WTC11 (cell line): Measurements from ENCODE around the gene TAOK3. TPM values are rescaled to one million over a fixed set of nuclear protein-coding genes. Genes with fewer than 3 reads are reported as not detected.

Experiments
- ATAC-seq: fragments of 200-7000 bp; cut with Tn5 transposase; 2 replicates; pipeline ENCODE4 v1.10.0; 2021; ENCODE audit warnings: mild to moderate bottlenecking, moderate library complexity
- CTCF ChIA-PET: fragments of 300-600 bp; sonication (Branson Sonifier 250); formaldehyde crosslinking; loops from one replicate; lab custom pipeline; 2021; ENCODE audit warnings: antibody characterized with exemption; lab: Charles Lee
- POLR2A ChIA-PET: fragments of 350-600 bp; sonication (Branson Sonifier 250); formaldehyde crosslinking; loops from one replicate; lab custom pipeline; 2021; ENCODE audit warnings: antibody characterized with exemption; lab: Charles Lee
- DNase-seq: peaks from one replicate; pipeline ENCODE4 v3.0.0; 2021; ENCODE audit warnings: low spot score
- H3K27ac Mint-ChIP-seq: 2 replicates; pipeline ENCODE4 v1.8.0; 2021; ENCODE audit warnings: mixed read lengths
- H3K27me3 Mint-ChIP-seq: 2 replicates; pipeline ENCODE4 v1.8.0; 2021; ENCODE audit warnings: low read depth, mild to moderate bottlenecking, moderate library complexity, mixed read lengths
- H3K36me3 Mint-ChIP-seq: 2 replicates; pipeline ENCODE4 v1.8.0; 2021; ENCODE audit warnings: mixed read lengths
- H3K4me1 Mint-ChIP-seq: 2 replicates; pipeline ENCODE4 v1.8.0; 2022; ENCODE audit warnings: mixed read lengths
- H3K4me3 Mint-ChIP-seq: 2 replicates; pipeline ENCODE4 v1.8.0; 2021; ENCODE audit warnings: mild to moderate bottlenecking, moderate library complexity, mixed read lengths
- H3K9me3 Mint-ChIP-seq: 2 replicates; pipeline ENCODE4 v1.8.0; 2021; ENCODE audit warnings: mixed read lengths
- HMGA2 ChIP-seq: fragments of 250-450 bp; sonication (Bioruptor Pico); IDR thresholded peaks from 2 replicates; pipeline ENCODE4 v1.4.0; 2021; ENCODE audit warnings: mild to moderate bottlenecking, moderate library complexity
- MXD4 ChIP-seq: fragments of 250-450 bp; sonication (Bioruptor Pico); IDR thresholded peaks from 2 replicates; pipeline ENCODE4 v1.8.0; 2021; ENCODE audit warnings: mild to moderate bottlenecking, moderate library complexity, borderline replicate concordance
- TEAD1 ChIP-seq: sonication (generic); formaldehyde crosslinking; IDR thresholded peaks from 2 replicates; pipeline ENCODE4 v1.8.0; 2022; ENCODE audit warnings: mild to moderate bottlenecking, missing genetic modification reagents
- ZNF121 ChIP-seq: sonication (generic); formaldehyde crosslinking; IDR thresholded peaks from 2 replicates; pipeline ENCODE4 v1.8.0; 2023; ENCODE audit warnings: missing genetic modification reagents
- ZNF317 ChIP-seq: sonication (generic); formaldehyde crosslinking; IDR thresholded peaks from 2 replicates; pipeline ENCODE4 v1.8.1; 2023; ENCODE audit warnings: low read depth, mild to moderate bottlenecking, moderate library complexity, missing genetic modification reagents, borderline replicate concordance
- ZNF396 ChIP-seq: fragments of 250-450 bp; sonication (Bioruptor Pico); IDR thresholded peaks from 2 replicates; pipeline ENCODE4 v1.8.0; 2021; ENCODE audit warnings: mild to moderate bottlenecking, moderate library complexity, borderline replicate concordance
- ZNF671 ChIP-seq: fragments of 250-450 bp; sonication (Bioruptor Pico); IDR thresholded peaks from 2 replicates; pipeline ENCODE4 v1.8.0; 2021; ENCODE audit warnings: mild to moderate bottlenecking
- total RNA-seq: library from RNA; stranded (reverse); gene quantifications from 3 replicates; pipeline ENCODE4 v1.2.3, GENCODE V29; 2021
- TF ChIP-seq, protein P1 (sequence below): sonication (generic); formaldehyde crosslinking; IDR thresholded peaks from 2 replicates; pipeline ENCODE4 v1.8.1; 2022; ENCODE audit warnings: missing genetic modification reagents, borderline replicate concordance
- TF ChIP-seq, protein P2 (sequence below): sonication (generic); formaldehyde crosslinking; IDR thresholded peaks from 2 replicates; pipeline ENCODE4 v1.8.1; 2023; ENCODE audit warnings: mild to moderate bottlenecking, missing genetic modification reagents, moderate library complexity
- TF ChIP-seq, protein P3 (sequence below): sonication (generic); formaldehyde crosslinking; IDR thresholded peaks from 2 replicates; pipeline ENCODE4 v1.8.0; 2023; ENCODE audit warnings: mild to moderate bottlenecking, missing genetic modification reagents
- TF ChIP-seq, protein P4 (sequence below): fragments of 200-600 bp; IDR thresholded peaks from 2 replicates; pipeline ENCODE4 v1.8.0; 2022; ENCODE audit warnings: antibody characterized with exemption
- TF ChIP-seq, protein P5 (sequence below): sonication (generic); formaldehyde crosslinking; conservative IDR thresholded peaks from 2 replicates; pipeline ENCODE4 v1.8.1; 2022; ENCODE audit warnings: mild to moderate bottlenecking, missing genetic modification reagents
- TF ChIP-seq, protein P6 (sequence below): sonication (generic); formaldehyde crosslinking; IDR thresholded peaks from 2 replicates; pipeline ENCODE4 v1.8.1; 2023; ENCODE audit warnings: mild to moderate bottlenecking, missing genetic modification reagents, moderate library complexity
- TF ChIP-seq, protein P7 (sequence below): fragments of 250-450 bp; sonication (Bioruptor Pico); IDR thresholded peaks from 2 replicates; pipeline ENCODE4 v2.1.2; 2022; ENCODE audit warnings: mild to moderate bottlenecking, moderate library complexity

Gene TAOK3
- total RNA-seq, 1 experiment from 2014 or later, result 13.0 TPM

DNA sequence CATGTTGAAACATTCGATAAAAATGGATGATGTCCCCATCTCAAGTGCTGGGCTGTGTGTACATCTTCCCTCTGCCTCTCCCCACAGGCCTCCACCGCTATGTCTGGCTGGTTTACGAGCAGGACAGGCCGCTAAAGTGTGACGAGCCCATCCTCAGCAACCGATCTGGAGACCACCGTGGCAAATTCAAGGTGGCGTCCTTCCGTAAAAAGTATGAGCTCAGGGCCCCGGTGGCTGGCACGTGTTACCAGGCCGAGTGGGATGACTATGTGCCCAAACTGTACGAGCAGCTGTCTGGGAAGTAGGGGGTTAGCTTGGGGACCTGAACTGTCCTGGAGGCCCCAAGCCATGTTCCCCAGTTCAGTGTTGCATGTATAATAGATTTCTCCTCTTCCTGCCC, 228.2 kb downstream of the TAOK3 start:
- Mint-ChIP-seq H3K4me3 (no peak overlapping the region), H3K4me1 (0 out of 2 replicates have a peak, but pooled peaks cover 2% of the 10 kb centered on the region), H3K27ac (no peak overlapping the region), H3K27me3 (no peaks in the 10 kb centered on the region), H3K36me3 (peaks cover 71% of the 10 kb centered on the region), H3K9me3 (no peaks in the 10 kb centered on the region)
- DNase-seq (no peak), ATAC-seq (no peak)
- TF ChIP-seq, protein P1, sequence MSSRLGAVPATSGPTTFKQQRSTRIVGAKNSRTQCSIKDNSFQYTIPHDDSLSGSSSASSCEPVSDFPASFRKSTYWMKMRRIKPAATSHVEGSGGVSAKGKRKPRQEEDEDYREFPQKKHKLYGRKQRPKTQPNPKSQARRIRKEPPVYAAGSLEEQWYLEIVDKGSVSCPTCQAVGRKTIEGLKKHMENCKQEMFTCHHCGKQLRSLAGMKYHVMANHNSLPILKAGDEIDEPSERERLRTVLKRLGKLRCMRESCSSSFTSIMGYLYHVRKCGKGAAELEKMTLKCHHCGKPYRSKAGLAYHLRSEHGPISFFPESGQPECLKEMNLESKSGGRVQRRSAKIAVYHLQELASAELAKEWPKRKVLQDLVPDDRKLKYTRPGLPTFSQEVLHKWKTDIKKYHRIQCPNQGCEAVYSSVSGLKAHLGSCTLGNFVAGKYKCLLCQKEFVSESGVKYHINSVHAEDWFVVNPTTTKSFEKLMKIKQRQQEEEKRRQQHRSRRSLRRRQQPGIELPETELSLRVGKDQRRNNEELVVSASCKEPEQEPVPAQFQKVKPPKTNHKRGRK (CRISPR knock-in tag), result no peak
- TF ChIP-seq HMGA2 (no peak), TEAD1 (CRISPR knock-in tag) (no peak), ZNF671 (CRISPR knock-in tag) (no peak), ZNF121 (CRISPR knock-in tag) (no peak), ZNF396 (CRISPR knock-in tag) (no peak), ZNF317 (no peak)
- TF ChIP-seq, protein P2, sequence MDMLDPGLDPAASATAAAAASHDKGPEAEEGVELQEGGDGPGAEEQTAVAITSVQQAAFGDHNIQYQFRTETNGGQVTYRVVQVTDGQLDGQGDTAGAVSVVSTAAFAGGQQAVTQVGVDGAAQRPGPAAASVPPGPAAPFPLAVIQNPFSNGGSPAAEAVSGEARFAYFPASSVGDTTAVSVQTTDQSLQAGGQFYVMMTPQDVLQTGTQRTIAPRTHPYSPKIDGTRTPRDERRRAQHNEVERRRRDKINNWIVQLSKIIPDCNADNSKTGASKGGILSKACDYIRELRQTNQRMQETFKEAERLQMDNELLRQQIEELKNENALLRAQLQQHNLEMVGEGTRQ (CRISPR knock-in tag), result no peak
- TF ChIP-seq, protein P3, sequence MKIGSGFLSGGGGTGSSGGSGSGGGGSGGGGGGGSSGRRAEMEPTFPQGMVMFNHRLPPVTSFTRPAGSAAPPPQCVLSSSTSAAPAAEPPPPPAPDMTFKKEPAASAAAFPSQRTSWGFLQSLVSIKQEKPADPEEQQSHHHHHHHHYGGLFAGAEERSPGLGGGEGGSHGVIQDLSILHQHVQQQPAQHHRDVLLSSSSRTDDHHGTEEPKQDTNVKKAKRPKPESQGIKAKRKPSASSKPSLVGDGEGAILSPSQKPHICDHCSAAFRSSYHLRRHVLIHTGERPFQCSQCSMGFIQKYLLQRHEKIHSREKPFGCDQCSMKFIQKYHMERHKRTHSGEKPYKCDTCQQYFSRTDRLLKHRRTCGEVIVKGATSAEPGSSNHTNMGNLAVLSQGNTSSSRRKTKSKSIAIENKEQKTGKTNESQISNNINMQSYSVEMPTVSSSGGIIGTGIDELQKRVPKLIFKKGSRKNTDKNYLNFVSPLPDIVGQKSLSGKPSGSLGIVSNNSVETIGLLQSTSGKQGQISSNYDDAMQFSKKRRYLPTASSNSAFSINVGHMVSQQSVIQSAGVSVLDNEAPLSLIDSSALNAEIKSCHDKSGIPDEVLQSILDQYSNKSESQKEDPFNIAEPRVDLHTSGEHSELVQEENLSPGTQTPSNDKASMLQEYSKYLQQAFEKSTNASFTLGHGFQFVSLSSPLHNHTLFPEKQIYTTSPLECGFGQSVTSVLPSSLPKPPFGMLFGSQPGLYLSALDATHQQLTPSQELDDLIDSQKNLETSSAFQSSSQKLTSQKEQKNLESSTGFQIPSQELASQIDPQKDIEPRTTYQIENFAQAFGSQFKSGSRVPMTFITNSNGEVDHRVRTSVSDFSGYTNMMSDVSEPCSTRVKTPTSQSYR (CRISPR knock-in tag), result no peak
- TF ChIP-seq, protein P4, sequence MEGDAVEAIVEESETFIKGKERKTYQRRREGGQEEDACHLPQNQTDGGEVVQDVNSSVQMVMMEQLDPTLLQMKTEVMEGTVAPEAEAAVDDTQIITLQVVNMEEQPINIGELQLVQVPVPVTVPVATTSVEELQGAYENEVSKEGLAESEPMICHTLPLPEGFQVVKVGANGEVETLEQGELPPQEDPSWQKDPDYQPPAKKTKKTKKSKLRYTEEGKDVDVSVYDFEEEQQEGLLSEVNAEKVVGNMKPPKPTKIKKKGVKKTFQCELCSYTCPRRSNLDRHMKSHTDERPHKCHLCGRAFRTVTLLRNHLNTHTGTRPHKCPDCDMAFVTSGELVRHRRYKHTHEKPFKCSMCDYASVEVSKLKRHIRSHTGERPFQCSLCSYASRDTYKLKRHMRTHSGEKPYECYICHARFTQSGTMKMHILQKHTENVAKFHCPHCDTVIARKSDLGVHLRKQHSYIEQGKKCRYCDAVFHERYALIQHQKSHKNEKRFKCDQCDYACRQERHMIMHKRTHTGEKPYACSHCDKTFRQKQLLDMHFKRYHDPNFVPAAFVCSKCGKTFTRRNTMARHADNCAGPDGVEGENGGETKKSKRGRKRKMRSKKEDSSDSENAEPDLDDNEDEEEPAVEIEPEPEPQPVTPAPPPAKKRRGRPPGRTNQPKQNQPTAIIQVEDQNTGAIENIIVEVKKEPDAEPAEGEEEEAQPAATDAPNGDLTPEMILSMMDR, result no peak
- TF ChIP-seq, protein P5, sequence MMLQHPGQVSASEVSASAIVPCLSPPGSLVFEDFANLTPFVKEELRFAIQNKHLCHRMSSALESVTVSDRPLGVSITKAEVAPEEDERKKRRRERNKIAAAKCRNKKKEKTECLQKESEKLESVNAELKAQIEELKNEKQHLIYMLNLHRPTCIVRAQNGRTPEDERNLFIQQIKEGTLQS (CRISPR knock-in tag), result no peak
- TF ChIP-seq, protein P6, sequence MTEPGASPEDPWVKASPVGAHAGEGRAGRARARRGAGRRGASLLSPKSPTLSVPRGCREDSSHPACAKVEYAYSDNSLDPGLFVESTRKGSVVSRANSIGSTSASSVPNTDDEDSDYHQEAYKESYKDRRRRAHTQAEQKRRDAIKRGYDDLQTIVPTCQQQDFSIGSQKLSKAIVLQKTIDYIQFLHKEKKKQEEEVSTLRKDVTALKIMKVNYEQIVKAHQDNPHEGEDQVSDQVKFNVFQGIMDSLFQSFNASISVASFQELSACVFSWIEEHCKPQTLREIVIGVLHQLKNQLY (CRISPR knock-in tag), result no peak
- TF ChIP-seq, protein P7, sequence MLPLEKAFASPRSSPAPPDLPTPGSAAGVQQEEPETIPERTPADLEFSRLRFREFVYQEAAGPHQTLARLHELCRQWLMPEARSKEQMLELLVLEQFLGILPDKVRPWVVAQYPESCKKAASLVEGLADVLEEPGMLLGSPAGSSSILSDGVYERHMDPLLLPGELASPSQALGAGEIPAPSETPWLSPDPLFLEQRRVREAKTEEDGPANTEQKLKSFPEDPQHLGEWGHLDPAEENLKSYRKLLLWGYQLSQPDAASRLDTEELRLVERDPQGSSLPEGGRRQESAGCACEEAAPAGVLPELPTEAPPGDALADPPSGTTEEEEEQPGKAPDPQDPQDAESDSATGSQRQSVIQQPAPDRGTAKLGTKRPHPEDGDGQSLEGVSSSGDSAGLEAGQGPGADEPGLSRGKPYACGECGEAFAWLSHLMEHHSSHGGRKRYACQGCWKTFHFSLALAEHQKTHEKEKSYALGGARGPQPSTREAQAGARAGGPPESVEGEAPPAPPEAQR (CRISPR knock-in tag), result no peak
- ChIA-PET POLR2A (no interaction called here), CTCF (no interaction called here)

DNA sequence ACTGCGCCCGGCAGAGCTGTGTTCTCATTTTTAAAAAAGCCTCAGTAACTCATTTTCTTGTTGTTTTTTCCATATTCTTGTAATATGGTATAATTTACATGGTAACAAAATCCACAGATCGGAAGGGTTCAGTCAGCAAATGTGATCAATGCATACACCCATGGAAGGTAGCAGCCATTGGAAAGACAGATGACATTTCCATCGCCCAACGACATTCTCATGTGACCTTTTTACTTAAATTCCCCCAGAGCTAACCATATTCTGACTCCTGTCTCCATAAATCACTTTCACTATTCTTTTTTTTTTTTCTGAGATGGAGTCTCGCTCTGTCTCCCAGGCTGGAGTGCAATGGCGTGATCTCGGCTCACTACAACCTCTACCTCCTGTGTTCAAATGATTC, 231.9 kb downstream of the TAOK3 start:
- ChIA-PET POLR2A (interaction anchor here (0.7 kb wide), 1 partner anchor 26 kb away, joined by 4 read pairs; no protein-coding TSS in a partner anchor), CTCF (interaction anchor here (1.4 to 3.0 kb wide), 2 partner anchors 24 to 235 kb away, joined by 3 to 10 read pairs; partner anchors contain the start of gene SUDS3)
- H3K27ac Mint-ChIP-seq, result no peak overlapping the region
- no peak overlapping the region for H3K4me3 Mint-ChIP-seq
- no peak for ATAC-seq
- H3K27me3 Mint-ChIP-seq, result no peaks in the 10 kb centered on the region
- peak; percentile 73; the same call in 1 of the 2 replicates for TF ChIP-seq ZNF317
- TF ChIP-seq MXD4, result no peak
- H3K36me3 Mint-ChIP-seq, result peaks cover 73% of the 10 kb centered on the region
- no peak for DNase-seq
- H3K4me1 Mint-ChIP-seq, result peaks cover 13% of the 10 kb centered on the region
- H3K9me3 Mint-ChIP-seq, result no peaks in the 10 kb centered on the region
